H9 (cell line): ENCODE results near the gene WDR64. TPM values are rescaled to one million over a fixed set of nuclear protein-coding genes. Genes with fewer than 3 reads are reported as not detected.
A peak's percentile ranks its signal among the peaks of the same experiment; 100 is the strongest.

Experiments used
- DNase-seq: peaks from one replicate; pipeline ENCODE4 v3.0.0-alpha.2; 2017
- H2AFZ ChIP-seq: one replicate; pipeline ENCODE4 v1.6.1; 2013; ENCODE audit warnings: mild to moderate bottlenecking, low read length, control low read depth, moderate library complexity
- H2AK5ac ChIP-seq: 2 replicates; pipeline ENCODE4 v1.6.1; 2013; ENCODE audit warnings: low read length, control low read depth, mixed read lengths; ENCODE audit not compliant: insufficient read length
- H2BK120ac ChIP-seq: one replicate; pipeline ENCODE4 v1.6.1; 2013; ENCODE audit warnings: low read depth, mild to moderate bottlenecking, low read length, control low read depth, inconsistent platforms; ENCODE audit not compliant: poor library complexity, severe bottlenecking
- H2BK12ac ChIP-seq: 2 replicates; pipeline ENCODE4 v1.6.1; 2013; ENCODE audit warnings: low read length, control low read depth, mixed read lengths, low read depth; ENCODE audit not compliant: insufficient read length
- H2BK15ac ChIP-seq: 2 replicates; pipeline ENCODE4 v1.6.1; 2013; ENCODE audit warnings: low read depth, low read length, control low read depth
- H2BK20ac ChIP-seq: one replicate; pipeline ENCODE4 v1.6.1; 2013; ENCODE audit warnings: low read depth, mild to moderate bottlenecking, low read length, control low read depth, inconsistent platforms; ENCODE audit not compliant: poor library complexity, severe bottlenecking
- H2BK5ac ChIP-seq: 2 replicates; pipeline ENCODE4 v1.6.1; 2013; ENCODE audit warnings: low read length, control low read depth, mixed read lengths; ENCODE audit not compliant: insufficient read length
- H3K14ac ChIP-seq: 2 replicates; pipeline ENCODE4 v1.6.1; 2013; ENCODE audit warnings: low read length, control low read depth; ENCODE audit not compliant: insufficient read depth
- H3K18ac ChIP-seq: 2 replicates; pipeline ENCODE4 v1.6.1; 2013; ENCODE audit warnings: low read depth, mild to moderate bottlenecking, mixed read lengths, low read length, control low read depth; ENCODE audit not compliant: insufficient read length
- H3K23ac ChIP-seq: 2 replicates; pipeline ENCODE4 v1.6.1; 2013; ENCODE audit warnings: low read length, control low read depth, mixed read lengths, low read depth; ENCODE audit not compliant: insufficient read length
- H3K23me2 ChIP-seq: 2 replicates; pipeline ENCODE4 v1.6.1; 2013; ENCODE audit warnings: low read depth, mild to moderate bottlenecking, mixed read lengths, low read length, control low read depth; ENCODE audit not compliant: insufficient read length, poor library complexity, severe bottlenecking
- H3K27ac ChIP-seq: 2 replicates; pipeline ENCODE4 v1.5.1; 2013; ENCODE audit warnings: low read length, control low read depth, mixed read lengths, low read depth; ENCODE audit not compliant: insufficient read length
- H3K27me3 ChIP-seq: 2 replicates; pipeline ENCODE4 v1.6.1; 2013; ENCODE audit warnings: low read length, control low read depth, inconsistent platforms; ENCODE audit not compliant: insufficient read depth
- H3K4ac ChIP-seq: 2 replicates; pipeline ENCODE4 v1.6.1; 2013; ENCODE audit warnings: low read depth, mild to moderate bottlenecking, control low read depth, inconsistent platforms, low read length, moderate library complexity
- H3K4me1 ChIP-seq: 2 replicates; pipeline ENCODE4 v1.6.1; 2013; ENCODE audit warnings: low read length, control low read depth, inconsistent platforms; ENCODE audit not compliant: insufficient read depth
- H3K4me2 ChIP-seq: 2 replicates; pipeline ENCODE4 v1.6.1; 2013; ENCODE audit warnings: low read length, control low read depth, mixed read lengths; ENCODE audit not compliant: insufficient read length, insufficient read depth
- H3K56ac ChIP-seq: 2 replicates; pipeline ENCODE4 v1.6.1; 2013; ENCODE audit warnings: low read depth, mild to moderate bottlenecking, mixed read lengths, low read length, control low read depth; ENCODE audit not compliant: insufficient read length
- H3K79me1 ChIP-seq: 2 replicates; pipeline ENCODE4 v1.6.1; 2013; ENCODE audit warnings: low read depth, mild to moderate bottlenecking, moderate library complexity, low read length, control low read depth, inconsistent platforms; ENCODE audit not compliant: insufficient read depth, poor library complexity, severe bottlenecking
- H3K79me2 ChIP-seq: 2 replicates; pipeline ENCODE4 v1.6.1; 2013; ENCODE audit warnings: low read length, control low read depth, inconsistent platforms; ENCODE audit not compliant: insufficient read depth
- H3K9ac ChIP-seq: 2 replicates; pipeline ENCODE4 v1.6.1; 2013; ENCODE audit warnings: low read length, control low read depth, mixed read lengths; ENCODE audit not compliant: insufficient read length; ENCODE audit errors: extremely low read depth
- H3K9me3 ChIP-seq: one replicate; pipeline ENCODE4 v1.6.1; 2013; ENCODE audit warnings: low read depth, low read length, inconsistent platforms; ENCODE audit not compliant: control insufficient read depth
- H3T11ph ChIP-seq: one replicate; pipeline ENCODE4 v1.6.1; 2013; ENCODE audit warnings: mild to moderate bottlenecking, low read length, control low read depth, inconsistent platforms
- H4K20me1 ChIP-seq: one replicate; pipeline ENCODE4 v1.6.1; 2013; ENCODE audit not compliant: control insufficient read depth, insufficient read length, insufficient read depth
- H4K5ac ChIP-seq: 2 replicates; pipeline ENCODE4 v1.6.1; 2013; ENCODE audit warnings: low read depth, mild to moderate bottlenecking, mixed read lengths, low read length, control low read depth; ENCODE audit not compliant: insufficient read length
- H4K8ac ChIP-seq: replicated peaks from 2 replicates; pipeline ENCODE4 v1.6.1; 2013; ENCODE audit warnings: low read length, control low read depth, mixed read lengths, low read depth; ENCODE audit not compliant: insufficient read length
- H4K91ac ChIP-seq: 2 replicates; pipeline ENCODE4 v1.6.1; 2013; ENCODE audit warnings: low read depth, mild to moderate bottlenecking, moderate library complexity, mixed read lengths, low read length, control low read depth; ENCODE audit not compliant: insufficient read length
- H3K27ac Mint-ChIP-seq, 3 experiments: 2 replicates in 2 of 3; 3 replicates in 1 of 3; pipeline ENCODE4 v1.8.0; 2020 to 2021; ENCODE audit warnings: mixed read lengths in 3 of 3, mild to moderate bottlenecking in 1 of 3, moderate library complexity in 1 of 3
- H3K27me3 Mint-ChIP-seq: 2 replicates; pipeline ENCODE4 v1.8.0; 2021; ENCODE audit warnings: low read depth, mild to moderate bottlenecking, moderate library complexity, mixed read lengths
- H3K36me3 Mint-ChIP-seq, 3 experiments: 2 replicates in 2 of 3; 3 replicates in 1 of 3; pipeline ENCODE4 v1.8.0; 2020 to 2021; ENCODE audit warnings: low read depth in 3 of 3, mixed read lengths in 3 of 3; ENCODE audit not compliant: insufficient read depth in 1 of 3
- H3K4me1 Mint-ChIP-seq, 2 experiments: 2 replicates each; pipeline ENCODE4 v1.8.0; 2020; ENCODE audit warnings: mixed read lengths in 2 of 2
- H3K4me3 Mint-ChIP-seq, 2 experiments: 2 replicates in 1 of 2; 3 replicates in 1 of 2; pipeline ENCODE4 v1.8.0; 2020 to 2021; ENCODE audit warnings: mild to moderate bottlenecking in 2 of 2, mixed read lengths in 2 of 2, moderate library complexity in 1 of 2
- H3K9me3 Mint-ChIP-seq, 2 experiments: 2 replicates in 1 of 2; 3 replicates in 1 of 2; pipeline ENCODE4 v1.8.0; 2020; ENCODE audit warnings: mild to moderate bottlenecking in 2 of 2, mixed read lengths in 2 of 2, moderate library complexity in 1 of 2
- WGBS: extraction: QIAGEN DNeasy Blood & Tissue Kit; methylation state at CpG from one replicate; pipeline ENCODE4 v1.1.7; 2013; ENCODE audit warnings: missing lambda C conversion rate, low lambda C conversion rate, mixed read lengths; ENCODE audit not compliant: insufficient read length; ENCODE audit errors: extremely low coverage; 5-methylcytosine and 5-hydroxymethylcytosine counted together
- total RNA-seq: library from RNA; stranded (reverse); gene quantifications from 2 replicates; pipeline ENCODE4 v1.2.1, GENCODE V29; 2021
- TF ChIP-seq, protein P1 (sequence below): fragments of 200-600 bp; sonication (generic); conservative IDR thresholded peaks from 3 replicates; pipeline ENCODE4 v1.8.0; 2021; ENCODE audit warnings: antibody characterized with exemption, mild to moderate bottlenecking

Gene WDR64
- total RNA-seq, 1 experiment from 2014 or later = not detected

DNA sequence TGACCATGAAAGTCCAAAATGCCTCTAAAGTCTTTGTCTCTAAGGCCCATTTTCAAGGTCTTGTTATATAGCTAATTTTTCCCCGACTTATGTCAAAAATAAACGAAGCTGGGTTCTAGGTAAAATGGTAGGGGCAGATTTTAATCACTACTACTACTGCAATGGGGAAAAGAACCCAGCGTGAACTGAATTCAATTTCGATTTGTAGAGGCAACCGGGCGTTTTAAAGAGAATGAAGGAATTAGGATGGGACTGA is 195.4 kb downstream of the WDR64 start:
- Histone ChIP-seq H2BK15ac (no peak overlapping the region), H3K79me2 (peaks cover 5% of the 10 kb centered on the region; the same call in 1 of the 2 replicates), H2BK5ac (no peak overlapping the region), H3K27ac (no peak overlapping the region), H3K4ac (no peak overlapping the region), H4K91ac (no peak overlapping the region), H3K79me1 (no peaks in the 10 kb centered on the region), H3K4me1 (no peaks in the 10 kb centered on the region; the same call in 1 of the 2 replicates), H3T11ph (no peak overlapping the region), H4K20me1 (no peaks in the 10 kb centered on the region), H2BK20ac (no peak overlapping the region), H3K4me2 (peak overlapping the region; percentile 80), H3K18ac (peak overlapping the region; percentile 79), H3K27me3 (no peaks in the 10 kb centered on the region), H4K5ac (peak overlapping the region; percentile 70), H2BK12ac (no peak overlapping the region), H2AK5ac (peak overlapping the region; percentile 10), H3K23me2 (peaks cover 12% of the 10 kb centered on the region), H3K9me3 (no peaks in the 10 kb centered on the region), H3K9ac (peak overlapping the region; percentile 25), H2BK120ac (no peak overlapping the region), H3K23ac (no peak overlapping the region), H3K56ac (no peak overlapping the region), H2AFZ (peak overlapping the region; percentile 34), H4K8ac (no peak overlapping the region), H3K14ac (no peak overlapping the region; the same call in 1 of the 2 replicates)
- WGBS = no CpG with 5 or more reads among the region's 6 CpGs
- Mint-ChIP-seq H3K4me1 (peaks cover 19 to 20% of the 10 kb centered on the region in 2 experiments), H3K27ac (peak overlapping the region; percentile 99 to 100 (median 100); a peak in 6 of 7 replicates), H3K4me3 (peak overlapping the region; percentile 97 to 98), H3K9me3 (no peaks in the 10 kb centered on the region), H3K27me3 (no peaks in the 10 kb centered on the region; the same call in 1 of the 2 replicates), H3K36me3 (peaks cover 16 to 30% (median 26%) of the 10 kb centered on the region in 3 experiments)
- TF ChIP-seq, protein P1, sequence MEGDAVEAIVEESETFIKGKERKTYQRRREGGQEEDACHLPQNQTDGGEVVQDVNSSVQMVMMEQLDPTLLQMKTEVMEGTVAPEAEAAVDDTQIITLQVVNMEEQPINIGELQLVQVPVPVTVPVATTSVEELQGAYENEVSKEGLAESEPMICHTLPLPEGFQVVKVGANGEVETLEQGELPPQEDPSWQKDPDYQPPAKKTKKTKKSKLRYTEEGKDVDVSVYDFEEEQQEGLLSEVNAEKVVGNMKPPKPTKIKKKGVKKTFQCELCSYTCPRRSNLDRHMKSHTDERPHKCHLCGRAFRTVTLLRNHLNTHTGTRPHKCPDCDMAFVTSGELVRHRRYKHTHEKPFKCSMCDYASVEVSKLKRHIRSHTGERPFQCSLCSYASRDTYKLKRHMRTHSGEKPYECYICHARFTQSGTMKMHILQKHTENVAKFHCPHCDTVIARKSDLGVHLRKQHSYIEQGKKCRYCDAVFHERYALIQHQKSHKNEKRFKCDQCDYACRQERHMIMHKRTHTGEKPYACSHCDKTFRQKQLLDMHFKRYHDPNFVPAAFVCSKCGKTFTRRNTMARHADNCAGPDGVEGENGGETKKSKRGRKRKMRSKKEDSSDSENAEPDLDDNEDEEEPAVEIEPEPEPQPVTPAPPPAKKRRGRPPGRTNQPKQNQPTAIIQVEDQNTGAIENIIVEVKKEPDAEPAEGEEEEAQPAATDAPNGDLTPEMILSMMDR = no peak
- no peak for DNase-seq
